Measurements from ENCODE around the gene ACSL6.

The ACSL6 gene

DNA sequence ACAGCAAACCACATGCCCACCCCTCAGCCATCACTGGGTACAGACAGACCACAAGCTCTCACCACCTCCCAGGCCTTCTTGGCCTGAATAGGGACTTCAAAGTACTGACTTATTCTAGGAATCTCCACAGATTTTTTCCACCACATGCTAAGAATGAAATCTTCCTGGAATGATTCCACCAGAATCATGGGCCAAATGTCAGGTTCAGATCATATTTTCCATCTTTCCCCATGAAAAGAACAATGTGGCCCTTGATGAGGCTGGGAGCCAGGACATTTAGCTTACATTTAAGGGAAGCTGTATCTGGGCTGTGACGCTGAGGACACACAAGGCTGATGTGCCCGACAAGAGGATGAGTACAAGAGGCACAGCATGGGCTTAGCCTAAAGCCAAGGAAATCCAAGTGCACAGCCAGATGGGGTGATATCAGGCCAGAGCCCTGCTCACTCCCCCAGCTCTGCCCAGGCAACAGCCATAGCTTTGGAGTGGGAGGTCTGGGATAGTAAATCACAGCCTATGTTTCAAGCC is 28.1 kb downstream of the ACSL6 start:
- Histone ChIP-seq H3K4me3 (ENCODE audit: insufficient read depth in 1 of 2, low read depth in 1 of 2, low read length in 2 of 2) (no peak overlapping the region), H3K4me2 (ENCODE audit: low read length, poor library complexity, severe bottlenecking) (no peak overlapping the region), H3K18ac (ENCODE audit: low read depth in 1 of 2, low read length in 2 of 2) (no peak overlapping the region), H3K14ac (ENCODE audit: low read length in 2 of 2) (peak overlapping the region in 1 of 2 experiments; percentile 27), H2AFZ (ENCODE audit: low read depth, low read length) (no peak overlapping the region), H3K9me3 (ENCODE audit: control insufficient read depth, low read length) (no peaks in the 10 kb centered on the region), H3K36me3 (ENCODE audit: control insufficient read depth in 1 of 2, insufficient read depth in 2 of 2, low read depth in 1 of 2, low read length in 2 of 2) (no peaks in the 10 kb centered on the region), H3K4me1 (ENCODE audit: control insufficient read depth, insufficient read depth, low read depth, low read length) (no peaks in the 10 kb centered on the region), H2BK12ac (ENCODE audit: low read length in 2 of 2) (no peak overlapping the region), H4K8ac (ENCODE audit: low read length) (no peak overlapping the region), H3K79me1 (replicated peaks; ENCODE audit: low read length, poor library complexity, severe bottlenecking) (no peaks in the 10 kb centered on the region), H3K4ac (ENCODE audit: low read depth in 1 of 2, low read length in 2 of 2) (no peak overlapping the region), H3K23ac (ENCODE audit: low read length in 2 of 2) (no peak overlapping the region), H3K27me3 (ENCODE audit: control insufficient read depth in 1 of 2, insufficient read depth in 1 of 2, low read length in 2 of 2) (peaks cover 0 to 10% of the 10 kb centered on the region in 2 experiments), H2BK5ac (ENCODE audit: low read depth, low read length, poor library complexity, severe bottlenecking) (no peak overlapping the region), H2BK15ac (ENCODE audit: low read depth, poor library complexity, severe bottlenecking) (no peak overlapping the region), H2BK120ac (ENCODE audit: low read depth, low read length) (no peak overlapping the region), H4K91ac (ENCODE audit: low read length) (no peak overlapping the region), H3K9ac (ENCODE audit: low read length) (no peak overlapping the region), H2AK5ac (ENCODE audit: low read length, severe bottlenecking) (no peak overlapping the region), H3K27ac (ENCODE audit: low read length, poor library complexity, severe bottlenecking) (no peak overlapping the region)
- no peak for DNase-seq
- WGBS = 77% methylated on average over 2 of the region's 2 CpGs

DNA sequence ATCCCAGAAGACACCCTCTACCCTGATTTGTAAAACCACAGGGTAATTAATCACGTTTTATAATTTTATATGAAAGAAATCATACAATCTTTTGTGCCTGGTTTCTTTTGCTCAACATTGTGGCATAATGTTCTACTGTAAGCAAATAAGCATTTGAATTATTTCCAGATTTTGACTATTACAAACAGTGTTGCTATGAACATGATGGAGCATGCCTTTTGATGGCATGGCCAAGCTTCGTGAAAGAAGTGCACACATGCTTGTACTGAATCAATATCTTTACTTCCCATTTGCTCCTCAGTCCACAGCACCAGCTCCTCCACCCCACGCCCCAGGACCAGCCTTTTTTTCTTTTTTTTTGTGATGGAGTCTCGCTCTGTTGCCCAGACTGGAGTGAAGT is 29.9 kb downstream of the ACSL6 start:
- no peak overlapping the region for H3K9ac ChIP-seq (ENCODE audit: low read length)
- H2AK5ac ChIP-seq (ENCODE audit: low read length, severe bottlenecking) = no peak overlapping the region
- no peak overlapping the region for H3K18ac ChIP-seq (ENCODE audit: low read depth in 1 of 2, low read length in 2 of 2)
- no peak overlapping the region for H2BK120ac ChIP-seq (ENCODE audit: low read depth, low read length)
- no peak overlapping the region for H3K4me3 ChIP-seq (ENCODE audit: insufficient read depth in 1 of 2, low read depth in 1 of 2, low read length in 2 of 2)
- no peak overlapping the region for H3K27ac ChIP-seq (ENCODE audit: low read length, poor library complexity, severe bottlenecking)
- H3K4ac ChIP-seq (ENCODE audit: low read depth in 1 of 2, low read length in 2 of 2) = no peak overlapping the region
- H3K27me3 ChIP-seq (ENCODE audit: control insufficient read depth in 1 of 2, insufficient read depth in 1 of 2, low read length in 2 of 2) = peaks cover 0 to 10% of the 10 kb centered on the region in 2 experiments
- H3K9me3 ChIP-seq (ENCODE audit: control insufficient read depth, low read length) = no peaks in the 10 kb centered on the region
- H2BK5ac ChIP-seq (ENCODE audit: low read depth, low read length, poor library complexity, severe bottlenecking) = no peak overlapping the region
- no peak overlapping the region for H2BK15ac ChIP-seq (ENCODE audit: low read depth, poor library complexity, severe bottlenecking)
- no peak overlapping the region for H2BK12ac ChIP-seq (ENCODE audit: low read length in 2 of 2)
- no peak overlapping the region for H3K23ac ChIP-seq (ENCODE audit: low read length in 2 of 2)
- H2AFZ ChIP-seq (ENCODE audit: low read depth, low read length) = no peak overlapping the region
- H3K4me2 ChIP-seq (ENCODE audit: low read length, poor library complexity, severe bottlenecking) = no peak overlapping the region
- no peak for DNase-seq
- no peak overlapping the region for H4K8ac ChIP-seq (ENCODE audit: low read length)
- H3K79me1 ChIP-seq (replicated peaks; ENCODE audit: low read length, poor library complexity, severe bottlenecking) = no peaks in the 10 kb centered on the region
- H4K91ac ChIP-seq (ENCODE audit: low read length) = no peak overlapping the region
- H3K36me3 ChIP-seq (ENCODE audit: control insufficient read depth in 1 of 2, insufficient read depth in 2 of 2, low read depth in 1 of 2, low read length in 2 of 2) = no peaks in the 10 kb centered on the region
- WGBS = 79% methylated on average over 3 of the region's 4 CpGs
- no peak overlapping the region for H3K14ac ChIP-seq (ENCODE audit: low read length in 2 of 2)
- H3K4me1 ChIP-seq (ENCODE audit: control insufficient read depth, insufficient read depth, low read depth, low read length) = peaks cover 4% of the 10 kb centered on the region

DNA sequence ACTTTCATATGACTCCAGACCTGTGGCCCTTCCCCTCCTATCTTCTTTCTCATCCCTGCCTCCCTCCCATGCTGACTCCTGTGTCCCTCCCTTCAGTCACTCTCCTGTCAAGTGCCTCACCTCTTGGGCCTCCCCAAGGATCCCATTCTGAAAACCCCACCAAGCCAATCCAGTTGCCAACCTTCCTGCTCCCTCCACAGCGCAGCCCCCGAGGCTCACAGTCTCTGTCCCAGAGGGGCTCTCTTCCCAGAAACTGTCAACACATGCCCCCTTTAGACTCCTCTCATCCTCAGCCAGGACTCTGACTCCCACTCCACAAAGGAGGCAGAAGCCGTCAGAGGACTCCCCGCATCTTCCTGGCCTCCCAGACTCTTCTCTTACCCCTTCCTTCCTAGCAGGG is 30.8 kb downstream of the ACSL6 start:
- Histone ChIP-seq H3K4me1 (ENCODE audit: control insufficient read depth, insufficient read depth, low read depth, low read length) (peaks cover 4% of the 10 kb centered on the region), H4K8ac (ENCODE audit: low read length) (no peak overlapping the region), H4K91ac (ENCODE audit: low read length) (no peak overlapping the region), H3K27me3 (ENCODE audit: control insufficient read depth in 1 of 2, insufficient read depth in 1 of 2, low read length in 2 of 2) (peaks cover 0 to 10% of the 10 kb centered on the region in 2 experiments), H2BK15ac (ENCODE audit: low read depth, poor library complexity, severe bottlenecking) (no peak overlapping the region), H3K27ac (ENCODE audit: low read length, poor library complexity, severe bottlenecking) (no peak overlapping the region), H3K4me3 (ENCODE audit: insufficient read depth in 1 of 2, low read depth in 1 of 2, low read length in 2 of 2) (no peak overlapping the region), H3K9ac (ENCODE audit: low read length) (no peak overlapping the region), H2BK12ac (ENCODE audit: low read length in 2 of 2) (no peak overlapping the region), H3K4me2 (ENCODE audit: low read length, poor library complexity, severe bottlenecking) (no peak overlapping the region), H3K18ac (ENCODE audit: low read depth in 1 of 2, low read length in 2 of 2) (no peak overlapping the region), H3K4ac (ENCODE audit: low read depth in 1 of 2, low read length in 2 of 2) (no peak overlapping the region), H2BK120ac (ENCODE audit: low read depth, low read length) (no peak overlapping the region), H3K14ac (ENCODE audit: low read length in 2 of 2) (no peak overlapping the region), H2BK5ac (ENCODE audit: low read depth, low read length, poor library complexity, severe bottlenecking) (no peak overlapping the region), H2AFZ (ENCODE audit: low read depth, low read length) (no peak overlapping the region), H3K36me3 (ENCODE audit: control insufficient read depth in 1 of 2, insufficient read depth in 2 of 2, low read depth in 1 of 2, low read length in 2 of 2) (no peaks in the 10 kb centered on the region), H3K23ac (ENCODE audit: low read length in 2 of 2) (no peak overlapping the region), H3K79me1 (replicated peaks; ENCODE audit: low read length, poor library complexity, severe bottlenecking) (no peaks in the 10 kb centered on the region), H3K9me3 (ENCODE audit: control insufficient read depth, low read length) (no peaks in the 10 kb centered on the region), H2AK5ac (ENCODE audit: low read length, severe bottlenecking) (no peak overlapping the region)
- 74% methylated on average over 4 of the region's 4 CpGs for WGBS
- DNase-seq = no peak

DNA sequence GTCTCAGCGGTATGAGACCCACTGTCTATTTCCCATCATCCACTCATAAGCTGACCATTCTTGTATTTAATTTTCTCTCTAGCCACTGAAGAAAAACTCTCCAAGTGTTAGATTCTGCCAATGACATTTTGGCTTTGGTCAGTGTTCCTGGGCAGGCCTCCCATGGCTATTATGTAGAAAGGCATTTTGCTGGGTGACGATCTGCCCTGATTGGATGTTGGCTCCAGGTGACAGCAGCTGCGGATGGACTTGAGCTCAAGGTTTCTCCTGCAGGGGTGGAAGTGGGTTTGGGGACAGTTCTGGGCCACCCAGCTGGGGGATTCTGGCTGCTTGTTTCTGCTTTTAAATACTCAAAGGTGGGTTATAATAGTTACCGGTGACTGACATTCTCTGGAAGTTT is 31.6 kb downstream of the ACSL6 start:
- Histone ChIP-seq H2AK5ac (ENCODE audit: low read length, severe bottlenecking) (no peak overlapping the region), H2BK12ac (ENCODE audit: low read length in 2 of 2) (no peak overlapping the region), H3K36me3 (ENCODE audit: control insufficient read depth in 1 of 2, insufficient read depth in 2 of 2, low read depth in 1 of 2, low read length in 2 of 2) (no peaks in the 10 kb centered on the region), H4K8ac (ENCODE audit: low read length) (no peak overlapping the region), H3K14ac (ENCODE audit: low read length in 2 of 2) (no peak overlapping the region), H3K27me3 (ENCODE audit: control insufficient read depth in 1 of 2, insufficient read depth in 1 of 2, low read length in 2 of 2) (peaks cover 0 to 7% of the 10 kb centered on the region in 2 experiments), H3K4ac (ENCODE audit: low read depth in 1 of 2, low read length in 2 of 2) (no peak overlapping the region), H3K9ac (ENCODE audit: low read length) (no peak overlapping the region), H3K4me1 (ENCODE audit: control insufficient read depth, insufficient read depth, low read depth, low read length) (peaks cover 4% of the 10 kb centered on the region), H2BK5ac (ENCODE audit: low read depth, low read length, poor library complexity, severe bottlenecking) (no peak overlapping the region), H3K23ac (ENCODE audit: low read length in 2 of 2) (no peak overlapping the region), H3K18ac (ENCODE audit: low read depth in 1 of 2, low read length in 2 of 2) (no peak overlapping the region), H3K79me1 (replicated peaks; ENCODE audit: low read length, poor library complexity, severe bottlenecking) (no peaks in the 10 kb centered on the region), H2BK120ac (ENCODE audit: low read depth, low read length) (no peak overlapping the region), H2AFZ (ENCODE audit: low read depth, low read length) (no peak overlapping the region), H3K4me2 (ENCODE audit: low read length, poor library complexity, severe bottlenecking) (no peak overlapping the region), H4K91ac (ENCODE audit: low read length) (no peak overlapping the region), H3K27ac (ENCODE audit: low read length, poor library complexity, severe bottlenecking) (no peak overlapping the region), H3K9me3 (ENCODE audit: control insufficient read depth, low read length) (no peaks in the 10 kb centered on the region), H2BK15ac (ENCODE audit: low read depth, poor library complexity, severe bottlenecking) (no peak overlapping the region), H3K4me3 (ENCODE audit: insufficient read depth in 1 of 2, low read depth in 1 of 2, low read length in 2 of 2) (no peak overlapping the region)
- 98% methylated on average over 3 of the region's 4 CpGs for WGBS
- no peak for DNase-seq

Data from mesenchymal stem cell (in vitro differentiated cells and primary cell).